Measurements from ENCODE around the gene CHST8.

CHST8 gene

GRCh38 chr19:33698576-33699435 is 77.1 kb downstream of the CHST8 start:
- no peak for TF ChIP-seq MAX (IDR thresholded peaks at IDR 0.05)
- no peak for TF ChIP-seq YY1 (IDR thresholded peaks at IDR 0.05; ENCODE audit: low read depth)
- no peak for TF ChIP-seq USF1 (IDR thresholded peaks at IDR 0.05)
- TF ChIP-seq ZBTB7A (IDR thresholded peaks at IDR 0.05; ENCODE audit: low read depth) = no peak
- TF ChIP-seq EGR1 (IDR thresholded peaks at IDR 0.05) = no peak
- no peak for TF ChIP-seq CREB1 (IDR thresholded peaks at IDR 0.05; ENCODE audit: low read depth)
- no peak for TF ChIP-seq TAF1 (IDR thresholded peaks at IDR 0.05; ENCODE audit: low read depth)
- TF ChIP-seq NFIC (IDR thresholded peaks at IDR 0.05) = no peak
- TF ChIP-seq TCF12 (IDR thresholded peaks at IDR 0.05; ENCODE audit: low read depth) = no peak
- TF ChIP-seq, protein P1, sequence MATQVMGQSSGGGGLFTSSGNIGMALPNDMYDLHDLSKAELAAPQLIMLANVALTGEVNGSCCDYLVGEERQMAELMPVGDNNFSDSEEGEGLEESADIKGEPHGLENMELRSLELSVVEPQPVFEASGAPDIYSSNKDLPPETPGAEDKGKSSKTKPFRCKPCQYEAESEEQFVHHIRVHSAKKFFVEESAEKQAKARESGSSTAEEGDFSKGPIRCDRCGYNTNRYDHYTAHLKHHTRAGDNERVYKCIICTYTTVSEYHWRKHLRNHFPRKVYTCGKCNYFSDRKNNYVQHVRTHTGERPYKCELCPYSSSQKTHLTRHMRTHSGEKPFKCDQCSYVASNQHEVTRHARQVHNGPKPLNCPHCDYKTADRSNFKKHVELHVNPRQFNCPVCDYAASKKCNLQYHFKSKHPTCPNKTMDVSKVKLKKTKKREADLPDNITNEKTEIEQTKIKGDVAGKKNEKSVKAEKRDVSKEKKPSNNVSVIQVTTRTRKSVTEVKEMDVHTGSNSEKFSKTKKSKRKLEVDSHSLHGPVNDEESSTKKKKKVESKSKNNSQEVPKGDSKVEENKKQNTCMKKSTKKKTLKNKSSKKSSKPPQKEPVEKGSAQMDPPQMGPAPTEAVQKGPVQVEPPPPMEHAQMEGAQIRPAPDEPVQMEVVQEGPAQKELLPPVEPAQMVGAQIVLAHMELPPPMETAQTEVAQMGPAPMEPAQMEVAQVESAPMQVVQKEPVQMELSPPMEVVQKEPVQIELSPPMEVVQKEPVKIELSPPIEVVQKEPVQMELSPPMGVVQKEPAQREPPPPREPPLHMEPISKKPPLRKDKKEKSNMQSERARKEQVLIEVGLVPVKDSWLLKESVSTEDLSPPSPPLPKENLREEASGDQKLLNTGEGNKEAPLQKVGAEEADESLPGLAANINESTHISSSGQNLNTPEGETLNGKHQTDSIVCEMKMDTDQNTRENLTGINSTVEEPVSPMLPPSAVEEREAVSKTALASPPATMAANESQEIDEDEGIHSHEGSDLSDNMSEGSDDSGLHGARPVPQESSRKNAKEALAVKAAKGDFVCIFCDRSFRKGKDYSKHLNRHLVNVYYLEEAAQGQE (IDR thresholded peaks at IDR 0.05; ENCODE audit: low read depth) = no peak
- no peak for TF ChIP-seq EP300 (IDR thresholded peaks at IDR 0.05; ENCODE audit: borderline replicate concordance)
- TF ChIP-seq CEBPB (IDR thresholded peaks at IDR 0.05) = no peak
- no peak for TF ChIP-seq TEAD4 (IDR thresholded peaks at IDR 0.05)
- no peak for TF ChIP-seq FOXM1 (IDR thresholded peaks at IDR 0.05; ENCODE audit: borderline replicate concordance, low read depth)
- no peak for TF ChIP-seq RAD21 (IDR thresholded peaks at IDR 0.05; ENCODE audit: low read depth)

DNA sequence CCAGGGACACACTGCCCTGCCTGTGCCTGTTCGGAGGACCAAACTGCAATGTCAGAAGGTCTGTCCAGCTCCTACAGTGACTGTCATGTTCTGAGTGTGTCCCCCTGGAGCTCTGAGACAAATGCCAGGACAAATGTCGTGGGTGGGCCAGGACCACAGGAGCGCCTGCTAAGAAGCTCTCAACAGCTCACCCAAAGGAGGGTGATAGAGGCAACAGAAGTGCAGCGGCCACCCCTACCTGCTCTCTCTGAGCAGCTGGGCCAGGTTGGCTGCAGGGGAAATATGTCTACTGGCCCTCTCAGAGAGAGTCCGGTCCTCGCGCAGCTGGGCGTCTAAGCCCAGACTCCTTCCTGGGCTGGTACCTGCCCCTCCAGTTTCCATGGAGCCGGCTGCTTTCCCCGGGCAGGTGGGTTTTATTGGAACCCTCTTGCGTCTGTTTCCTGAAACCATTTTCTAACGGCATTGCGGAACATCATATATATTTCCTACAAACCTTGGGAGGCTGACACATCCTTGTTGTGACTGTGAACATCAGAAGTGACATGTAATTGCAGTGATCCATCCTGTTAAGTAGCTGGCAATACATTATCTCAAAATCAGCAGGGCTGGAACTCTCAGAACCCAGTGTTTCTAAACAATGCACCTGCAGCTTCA is 78.1 kb downstream of the CHST8 start:
- TF ChIP-seq MAX (IDR thresholded peaks at IDR 0.05) (no peak), FOXM1 (IDR thresholded peaks at IDR 0.05; ENCODE audit: borderline replicate concordance, low read depth) (no peak), NFIC (IDR thresholded peaks at IDR 0.05) (no peak), CEBPB (IDR thresholded peaks at IDR 0.05) (no peak), RAD21 (IDR thresholded peaks at IDR 0.05; ENCODE audit: low read depth) (no peak), YY1 (IDR thresholded peaks at IDR 0.05; ENCODE audit: low read depth) (no peak), EGR1 (IDR thresholded peaks at IDR 0.05) (no peak), TAF1 (IDR thresholded peaks at IDR 0.05; ENCODE audit: low read depth) (no peak), USF1 (IDR thresholded peaks at IDR 0.05) (no peak), CREB1 (IDR thresholded peaks at IDR 0.05; ENCODE audit: low read depth) (no peak)
- TF ChIP-seq, protein P1 (IDR thresholded peaks at IDR 0.05; ENCODE audit: low read depth) = no peak

- no peak for TF ChIP-seq CEBPB (IDR thresholded peaks at IDR 0.05)
- no peak for TF ChIP-seq EP300 (IDR thresholded peaks at IDR 0.05; ENCODE audit: borderline replicate concordance)
- no peak for TF ChIP-seq TEAD4 (IDR thresholded peaks at IDR 0.05)
- no peak for TF ChIP-seq EGR1 (IDR thresholded peaks at IDR 0.05)
- no peak for TF ChIP-seq CREB1 (IDR thresholded peaks at IDR 0.05; ENCODE audit: low read depth)
- TF ChIP-seq TAF1 (IDR thresholded peaks at IDR 0.05; ENCODE audit: low read depth) = no peak
- no peak for TF ChIP-seq TCF12 (IDR thresholded peaks at IDR 0.05; ENCODE audit: low read depth)
- TF ChIP-seq USF1 (IDR thresholded peaks at IDR 0.05) = no peak
- TF ChIP-seq ZBTB7A (IDR thresholded peaks at IDR 0.05; ENCODE audit: low read depth) = no peak
- no peak for TF ChIP-seq FOXM1 (IDR thresholded peaks at IDR 0.05; ENCODE audit: borderline replicate concordance, low read depth)
- TF ChIP-seq MAX (IDR thresholded peaks at IDR 0.05) = no peak
- TF ChIP-seq NFIC (IDR thresholded peaks at IDR 0.05) = no peak
- TF ChIP-seq YY1 (IDR thresholded peaks at IDR 0.05; ENCODE audit: low read depth) = no peak
- TF ChIP-seq RAD21 (IDR thresholded peaks at IDR 0.05; ENCODE audit: low read depth) = no peak
- TF ChIP-seq, protein P1 (IDR thresholded peaks at IDR 0.05; ENCODE audit: low read depth) = no peak
Measured at GRCh38 chr19:33700408-33701013, 78.8 kb downstream of the CHST8 start.
